ENCODE measurements around the gene FMO4. TPM values are rescaled to one million over a fixed set of nuclear protein-coding genes. Genes with fewer than 3 reads are reported as not detected.
"Not testable (repeated sequence)": the region's sequence is repeated elsewhere in the genome, so short reads cannot be mapped to it uniquely, and the experiment has no call there.

The FMO4 gene
- total and polyA plus RNA-seq, 8 donors = 0.69 to 3.2 (median 1.5) TPM

DNA sequence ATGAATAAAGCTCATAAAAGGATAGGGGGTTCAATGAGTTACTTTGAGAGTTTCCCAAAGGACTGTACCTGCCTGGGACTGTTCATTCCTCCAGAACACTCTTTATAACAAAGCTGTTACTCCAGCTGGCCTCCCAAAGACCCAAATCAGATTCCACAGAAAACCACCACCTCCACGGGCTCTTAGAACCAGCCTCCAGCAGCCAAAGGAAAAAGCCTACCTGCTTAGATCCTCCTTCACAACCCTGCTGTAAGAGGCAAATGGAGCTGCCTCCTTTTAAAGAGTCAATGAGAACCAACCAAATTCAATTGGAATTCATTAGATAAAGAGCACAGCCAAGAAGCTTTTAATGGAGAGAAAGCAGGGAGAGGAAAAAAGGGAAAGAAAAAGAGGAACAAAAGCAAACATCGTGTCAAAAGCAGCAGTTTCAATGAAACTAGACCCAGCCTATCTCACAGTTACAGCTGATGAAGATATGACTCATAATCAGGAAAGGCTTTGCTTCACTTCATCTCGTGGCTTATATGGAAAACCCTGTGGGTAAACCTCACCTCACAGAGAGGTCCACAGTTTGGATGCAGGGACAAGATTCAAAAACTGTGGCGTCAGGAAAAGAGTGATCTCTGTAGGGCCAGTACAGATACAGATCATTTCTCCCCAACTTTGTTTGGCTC, 27.8 kb upstream of the FMO4 start:
- Histone ChIP-seq H3K27ac (no peak overlapping the region), H3K27me3 (no peaks in the 10 kb centered on the region), H3K9me3 (no peaks in the 10 kb centered on the region), H3K4me3 (no peak overlapping the region), H3K4me1 (no peaks in the 10 kb centered on the region), H3K36me3 (no peaks in the 10 kb centered on the region)
- peak in 2 of 4 donors; percentile 27 to 38 for ATAC-seq
- FAIRE-seq = no peak
- intact Hi-C loops (cut with DNase I) = no loop called here
- DNase-seq = no peak
- WGBS, 2 donors = 50 to 63% methylated on average over 4 of the region's 4 CpGs
- TF ChIP-seq, protein P1, sequence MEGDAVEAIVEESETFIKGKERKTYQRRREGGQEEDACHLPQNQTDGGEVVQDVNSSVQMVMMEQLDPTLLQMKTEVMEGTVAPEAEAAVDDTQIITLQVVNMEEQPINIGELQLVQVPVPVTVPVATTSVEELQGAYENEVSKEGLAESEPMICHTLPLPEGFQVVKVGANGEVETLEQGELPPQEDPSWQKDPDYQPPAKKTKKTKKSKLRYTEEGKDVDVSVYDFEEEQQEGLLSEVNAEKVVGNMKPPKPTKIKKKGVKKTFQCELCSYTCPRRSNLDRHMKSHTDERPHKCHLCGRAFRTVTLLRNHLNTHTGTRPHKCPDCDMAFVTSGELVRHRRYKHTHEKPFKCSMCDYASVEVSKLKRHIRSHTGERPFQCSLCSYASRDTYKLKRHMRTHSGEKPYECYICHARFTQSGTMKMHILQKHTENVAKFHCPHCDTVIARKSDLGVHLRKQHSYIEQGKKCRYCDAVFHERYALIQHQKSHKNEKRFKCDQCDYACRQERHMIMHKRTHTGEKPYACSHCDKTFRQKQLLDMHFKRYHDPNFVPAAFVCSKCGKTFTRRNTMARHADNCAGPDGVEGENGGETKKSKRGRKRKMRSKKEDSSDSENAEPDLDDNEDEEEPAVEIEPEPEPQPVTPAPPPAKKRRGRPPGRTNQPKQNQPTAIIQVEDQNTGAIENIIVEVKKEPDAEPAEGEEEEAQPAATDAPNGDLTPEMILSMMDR (IDR thresholded peaks at IDR 0.05) = no peak

DNA sequence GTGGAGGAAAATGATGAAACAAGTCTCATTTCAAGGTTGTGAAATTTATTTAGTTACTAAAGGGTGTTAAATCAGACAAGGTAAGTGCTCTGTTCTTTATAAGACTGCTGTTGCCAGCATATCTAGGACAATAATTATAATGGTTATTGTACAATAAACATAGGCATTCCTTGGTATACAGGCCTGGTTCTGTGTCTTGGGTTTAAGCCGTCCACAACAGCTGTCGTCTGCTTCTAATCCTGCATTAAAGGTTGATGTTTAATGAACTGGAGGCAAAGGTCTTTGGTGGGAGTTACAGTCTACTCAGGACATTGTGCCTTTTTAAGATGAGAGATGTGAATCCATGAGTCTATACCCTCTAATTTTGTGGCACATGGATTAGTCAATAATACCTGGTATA, 23.4 kb upstream of the FMO4 start:
- WGBS, 2 donors = 68 to 77% methylated on average over 2 of the region's 2 CpGs
- Histone ChIP-seq H3K9me3 (no peaks in the 10 kb centered on the region), H3K4me1 (no peaks in the 10 kb centered on the region), H3K27ac (no peak overlapping the region), H3K27me3 (no peaks in the 10 kb centered on the region), H3K4me3 (no peak overlapping the region), H3K36me3 (no peaks in the 10 kb centered on the region)
- FAIRE-seq = no peak
- intact Hi-C loops (cut with DNase I) = no loop called here
- ATAC-seq = no peak
- no peak for DNase-seq
- TF ChIP-seq, protein P1 (IDR thresholded peaks at IDR 0.05) = no peak

DNA sequence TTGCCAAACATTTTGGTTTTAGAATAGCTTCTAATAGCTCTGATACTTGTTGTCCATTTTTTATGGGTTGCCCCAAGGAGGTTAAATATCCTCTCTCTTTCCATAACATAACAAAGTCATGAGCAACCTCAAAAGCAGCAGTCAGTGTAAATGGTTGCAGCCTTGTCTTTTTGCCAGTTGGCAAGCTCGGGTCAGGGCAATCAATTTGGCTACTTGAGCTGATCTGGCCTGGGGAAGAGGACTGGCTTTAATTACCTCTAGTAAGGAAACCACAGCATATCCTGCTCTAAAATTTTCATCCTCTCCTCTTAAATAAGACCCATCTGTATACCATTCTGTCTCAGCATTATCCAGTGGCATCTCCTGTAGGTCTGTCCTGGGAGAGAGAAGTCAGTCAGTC, 21.2 kb upstream of the FMO4 start:
- H3K4me1 ChIP-seq = no peaks in the 10 kb centered on the region
- DNase-seq = no peak
- ATAC-seq = no peak
- intact Hi-C loops (cut with DNase I) = no loop called here
- TF ChIP-seq, protein P1 (IDR thresholded peaks at IDR 0.05) = no peak
- WGBS, 2 donors = 14 to 20% methylated on average over 1 of the region's 1 CpG
- no peak for FAIRE-seq
- no peaks in the 10 kb centered on the region for H3K36me3 ChIP-seq
- H3K27me3 ChIP-seq = no peaks in the 10 kb centered on the region
- H3K9me3 ChIP-seq = no peaks in the 10 kb centered on the region
- H3K4me3 ChIP-seq = no peak overlapping the region
- no peak overlapping the region for H3K27ac ChIP-seq

DNA sequence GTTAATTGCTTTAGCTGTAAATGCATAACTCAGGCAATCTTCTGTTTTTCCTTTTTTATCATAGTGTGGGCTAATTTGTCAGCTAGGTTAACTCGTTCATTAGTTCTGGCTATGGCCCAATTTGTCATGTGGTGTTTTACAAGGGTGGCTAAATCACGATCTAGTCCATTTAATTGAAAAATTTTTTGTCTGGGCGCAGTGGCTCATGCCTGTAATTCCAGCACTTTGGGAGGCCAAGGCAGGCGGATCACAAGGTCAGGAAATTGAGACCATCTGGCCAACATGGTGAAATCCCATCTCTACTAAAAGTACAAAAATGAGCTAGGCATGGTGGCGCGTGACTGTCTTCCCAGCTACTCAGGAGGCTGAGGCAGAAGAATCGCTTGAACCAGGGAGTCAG, 18.6 kb upstream of the FMO4 start:
- H3K9me3 ChIP-seq; FAIRE-seq; H3K27ac ChIP-seq; H3K4me1 ChIP-seq; H3K36me3 ChIP-seq; DNase-seq; H3K27me3 ChIP-seq; H3K4me3 ChIP-seq; intact Hi-C loops (cut with DNase I); ATAC-seq: not testable (repeated sequence)
- 60 to 70% methylated on average over 7 of the region's 7 CpGs for WGBS, 2 donors

DNA sequence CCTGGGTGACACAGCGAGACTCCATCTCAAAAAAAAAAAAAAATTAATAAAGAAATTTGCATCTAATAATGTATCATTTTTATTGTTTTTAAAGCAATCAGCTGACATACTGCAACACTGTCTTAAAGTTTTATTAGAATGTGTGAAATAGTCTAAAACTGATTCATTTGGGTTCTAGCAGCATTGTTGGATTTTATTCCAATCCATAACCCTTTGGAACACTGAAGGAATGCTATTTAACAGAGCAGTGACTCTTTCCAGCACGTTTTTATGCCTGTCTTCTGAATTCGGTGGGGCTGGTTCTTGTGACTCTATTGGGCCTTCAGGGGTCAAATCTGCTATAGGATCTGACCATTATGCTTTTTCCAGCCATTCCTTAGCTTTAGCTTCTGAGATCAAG, 18.2 kb upstream of the FMO4 start:
- ATAC-seq = no peak
- no peak for FAIRE-seq
- WGBS, 2 donors = 62 to 71% methylated on average over 3 of the region's 3 CpGs
- no peak for DNase-seq
- no peak overlapping the region for H3K27ac ChIP-seq
- H3K36me3 ChIP-seq = no peaks in the 10 kb centered on the region
- intact Hi-C loops (cut with DNase I) = no loop called here
- H3K9me3 ChIP-seq = no peaks in the 10 kb centered on the region
- H3K4me1 ChIP-seq = no peaks in the 10 kb centered on the region
- TF ChIP-seq, protein P1 (IDR thresholded peaks at IDR 0.05) = no peak
- no peaks in the 10 kb centered on the region for H3K27me3 ChIP-seq
- H3K4me3 ChIP-seq = no peak overlapping the region
